CD4-positive, alpha-beta T cell treated with Interleukin-10 for 1 hour (primary cell): ENCODE measurements around the gene VSTM2L.

Source experiments
- DNase-seq: peaks from one replicate; pipeline ENCODE4 v3.0.0-alpha.2; 2020

The VSTM2L gene

GRCh38 chr20:37920679-37921322, 17.9 kb downstream of the VSTM2L start:
- DNase-seq = no peak

- no peak for DNase-seq
Observed at GRCh38 chr20:37921341-37921929, 18.5 kb downstream of the VSTM2L start.

- no peak for DNase-seq
Observed at GRCh38 chr20:37922016-37922415, 19.1 kb downstream of the VSTM2L start.

- no peak for DNase-seq
Observed at GRCh38 chr20:37925265-37926165, 22.6 kb downstream of the VSTM2L start.

GRCh38 chr20:37926612-37927011, 23.7 kb downstream of the VSTM2L start:
- DNase-seq = no peak

- no peak for DNase-seq
Observed at GRCh38 chr20:37927410-37928095, 24.6 kb downstream of the VSTM2L start.

GRCh38 chr20:37928996-37929682, 26.2 kb downstream of the VSTM2L start:
- no peak for DNase-seq

- no peak for DNase-seq
Observed at GRCh38 chr20:37929683-37930014, 26.7 kb downstream of the VSTM2L start.

GRCh38 chr20:37931153-37931922, 28.4 kb downstream of the VSTM2L start:
- no peak for DNase-seq

- DNase-seq = no peak
Observed at GRCh38 chr20:37932074-37932473, 29.1 kb downstream of the VSTM2L start.

- no peak for DNase-seq
Observed at GRCh38 chr20:37932919-37933318, 30.0 kb downstream of the VSTM2L start.

GRCh38 chr20:37933786-37934633, 31.1 kb downstream of the VSTM2L start:
- DNase-seq = no peak

- DNase-seq = no peak
Observed at GRCh38 chr20:37934634-37935375, 31.9 kb downstream of the VSTM2L start.

GRCh38 chr20:37935435-37935834, 32.5 kb downstream of the VSTM2L start:
- no peak for DNase-seq

- DNase-seq = no peak
Observed at GRCh38 chr20:37936041-37936440, 33.1 kb downstream of the VSTM2L start.

- no peak for DNase-seq
Observed at GRCh38 chr20:37936451-37936850, 33.5 kb downstream of the VSTM2L start.

GRCh38 chr20:37937686-37938085, 34.8 kb downstream of the VSTM2L start:
- DNase-seq = no peak

- no peak for DNase-seq
Observed at GRCh38 chr20:37938181-37938750, 35.3 kb downstream of the VSTM2L start.

- DNase-seq = no peak
Observed at GRCh38 chr20:37938954-37939353, 36.0 kb downstream of the VSTM2L start.
